SK-N-SH treated with all-trans-retinoic acid at 6 μM for 48 hours (cell line): ENCODE measurements around the gene LRRC74B.

Experiments
- ATAC-seq: fragments of 200-7000 bp; cut with Tn5 transposase; 3 replicates; pipeline ENCODE4 v1.9.1; 2020; ENCODE audit warnings: mild to moderate bottlenecking, moderate library complexity
- ARNTL ChIP-seq: fragments of 450-650 bp; formaldehyde crosslinking; IDR thresholded peaks from 2 replicates; pipeline ENCODE4 v1.5.0; 2020; ENCODE audit warnings: low read depth, mild to moderate bottlenecking, moderate library complexity, borderline replicate concordance
- BACH2 ChIP-seq: fragments of 250-450 bp; sonication (Bioruptor Pico); IDR thresholded peaks from 2 replicates; pipeline ENCODE4 v1.9.0; 2021; ENCODE audit warnings: mild to moderate bottlenecking, borderline replicate concordance
- CREB5 ChIP-seq: fragments of 250-450 bp; sonication (Bioruptor Pico); IDR thresholded peaks from 2 replicates; pipeline ENCODE4 v1.5.1; 2020; ENCODE audit warnings: low read depth, mild to moderate bottlenecking, moderate library complexity
- CSDC2 ChIP-seq: fragments of 250-450 bp; sonication (Bioruptor Pico); IDR thresholded peaks from 2 replicates; pipeline ENCODE4 v1.5.0; 2020; ENCODE audit warnings: mild to moderate bottlenecking, moderate library complexity
- CSRNP3 ChIP-seq: fragments of 250-450 bp; sonication (Bioruptor Pico); IDR thresholded peaks from 2 replicates; pipeline ENCODE4 v1.5.1; 2021; ENCODE audit warnings: mild to moderate bottlenecking, moderate library complexity
- ESRRG ChIP-seq: fragments of 250-450 bp; sonication (Bioruptor Pico); IDR thresholded peaks from 2 replicates; pipeline ENCODE4 v1.6.1; 2021; ENCODE audit warnings: mild to moderate bottlenecking
- OSR1 ChIP-seq: fragments of 250-450 bp; sonication (Bioruptor Pico); IDR thresholded peaks from 2 replicates; pipeline ENCODE4 v1.8.0; 2022; ENCODE audit warnings: moderate library complexity, mild to moderate bottlenecking, inconsistent platforms
- PATZ1 ChIP-seq: fragments of 250-450 bp; sonication (Bioruptor Pico); IDR thresholded peaks from 2 replicates; pipeline ENCODE4 v1.8.0; 2020; ENCODE audit warnings: mild to moderate bottlenecking, moderate library complexity, borderline replicate concordance
- POU6F1 ChIP-seq: fragments of 250-450 bp; sonication (Bioruptor Pico); IDR thresholded peaks from 2 replicates; pipeline ENCODE4 v1.8.0; 2021; ENCODE audit warnings: low read depth, mild to moderate bottlenecking, moderate library complexity, borderline replicate concordance
- RARB ChIP-seq: fragments of 250-450 bp; sonication (Bioruptor Pico); IDR thresholded peaks from 2 replicates; pipeline ENCODE4 v1.8.0; 2021; ENCODE audit warnings: mild to moderate bottlenecking, moderate library complexity
- TOX ChIP-seq: fragments of 250-450 bp; sonication (Bioruptor Pico); IDR thresholded peaks from 2 replicates; pipeline ENCODE4 v1.8.0; 2021; ENCODE audit warnings: mild to moderate bottlenecking, moderate library complexity, borderline replicate concordance
- TSHZ2 ChIP-seq: fragments of 250-450 bp; sonication (Bioruptor Pico); IDR thresholded peaks from 2 replicates; pipeline ENCODE4 v1.5.0; 2020; ENCODE audit warnings: mild to moderate bottlenecking, moderate library complexity
- ZFP3 ChIP-seq: fragments of 250-450 bp; sonication (Bioruptor Pico); IDR thresholded peaks from 2 replicates; pipeline ENCODE4 v1.5.0; 2020; ENCODE audit warnings: mild to moderate bottlenecking, moderate library complexity
- ZNF565 ChIP-seq: fragments of 450-650 bp; formaldehyde crosslinking; conservative IDR thresholded peaks from 2 replicates; pipeline ENCODE4 v1.5.0; 2020; ENCODE audit warnings: low read depth, mild to moderate bottlenecking, moderate library complexity
- ZNF70 ChIP-seq: fragments of 450-650 bp; formaldehyde crosslinking; IDR thresholded peaks from 2 replicates; pipeline ENCODE4 v1.5.0; 2020; ENCODE audit warnings: mild to moderate bottlenecking, moderate library complexity
- ZNF8 ChIP-seq: fragments of 450-650 bp; formaldehyde crosslinking; IDR thresholded peaks from 2 replicates; pipeline ENCODE4 v1.5.0; 2020; ENCODE audit warnings: mild to moderate bottlenecking, moderate library complexity

Gene LRRC74B

GRCh38 chr22:21025763-21026755, 19.7 kb upstream of the LRRC74B start (continued):
- TF ChIP-seq TSHZ2 (CRISPR knock-in tag) = no peak
- TF ChIP-seq POU6F1 (CRISPR knock-in tag) = no peak
- no peak for TF ChIP-seq CSDC2

- no peak for TF ChIP-seq OSR1 (CRISPR knock-in tag)
Observed at GRCh38 chr22:21026783-21027692, 18.7 kb upstream of the LRRC74B start.

GRCh38 chr22:21028277-21029251, 17.2 kb upstream of the LRRC74B start:
- TF ChIP-seq BACH2 (CRISPR knock-in tag) (no peak), RARB (no peak), TOX (no peak)
- TF ChIP-seq, all 23 proteins: peak for 0

More at GRCh38 chr22:21026783-21027692, 18.7 kb upstream of the LRRC74B start:
- ATAC-seq = peak; percentile 61; the same call in 2 of the 3 replicates

GRCh38 chr22:21029486-21030025, 16.2 kb upstream of the LRRC74B start:
- TF ChIP-seq ZNF70 (CRISPR knock-in tag) = no peak
- TF ChIP-seq RARB = no peak
- no peak for TF ChIP-seq ARNTL
- TF ChIP-seq PATZ1 (CRISPR knock-in tag) = no peak
- TF ChIP-seq OSR1 (CRISPR knock-in tag) = no peak
- TF ChIP-seq CSRNP3 (CRISPR knock-in tag) = no peak
- TF ChIP-seq ZFP3 (CRISPR knock-in tag) = no peak
- TF ChIP-seq ZNF565 = no peak
- no peak for TF ChIP-seq ESRRG (CRISPR knock-in tag)
- TF ChIP-seq ZNF8 (CRISPR knock-in tag) = no peak
- no peak for TF ChIP-seq TOX
- no peak for TF ChIP-seq POU6F1 (CRISPR knock-in tag)
- no peak for TF ChIP-seq CREB5 (CRISPR knock-in tag)
- ATAC-seq = no peak

More at GRCh38 chr22:21028277-21029251, 17.2 kb upstream of the LRRC74B start:
- ATAC-seq = no peak
